Stimulated activated CD4-positive, alpha-beta T cell treated with anti-CD3 and anti-CD28 coated beads, Interleukin-15, amount 100 ng/mL, for 48 hours (primary cell): ENCODE measurements around the gene MRPL17.
"Not testable (repeated sequence)": the region's sequence is repeated elsewhere in the genome, so short reads cannot be mapped to it uniquely, and the experiment has no call there.

Experiments
- DNase-seq, 2 donors: peaks; one replicate each; pipeline ENCODE4 v3.0.0-alpha.2; 2020; ENCODE audit warnings: low read depth in 2 of 2

Gene MRPL17

DNA sequence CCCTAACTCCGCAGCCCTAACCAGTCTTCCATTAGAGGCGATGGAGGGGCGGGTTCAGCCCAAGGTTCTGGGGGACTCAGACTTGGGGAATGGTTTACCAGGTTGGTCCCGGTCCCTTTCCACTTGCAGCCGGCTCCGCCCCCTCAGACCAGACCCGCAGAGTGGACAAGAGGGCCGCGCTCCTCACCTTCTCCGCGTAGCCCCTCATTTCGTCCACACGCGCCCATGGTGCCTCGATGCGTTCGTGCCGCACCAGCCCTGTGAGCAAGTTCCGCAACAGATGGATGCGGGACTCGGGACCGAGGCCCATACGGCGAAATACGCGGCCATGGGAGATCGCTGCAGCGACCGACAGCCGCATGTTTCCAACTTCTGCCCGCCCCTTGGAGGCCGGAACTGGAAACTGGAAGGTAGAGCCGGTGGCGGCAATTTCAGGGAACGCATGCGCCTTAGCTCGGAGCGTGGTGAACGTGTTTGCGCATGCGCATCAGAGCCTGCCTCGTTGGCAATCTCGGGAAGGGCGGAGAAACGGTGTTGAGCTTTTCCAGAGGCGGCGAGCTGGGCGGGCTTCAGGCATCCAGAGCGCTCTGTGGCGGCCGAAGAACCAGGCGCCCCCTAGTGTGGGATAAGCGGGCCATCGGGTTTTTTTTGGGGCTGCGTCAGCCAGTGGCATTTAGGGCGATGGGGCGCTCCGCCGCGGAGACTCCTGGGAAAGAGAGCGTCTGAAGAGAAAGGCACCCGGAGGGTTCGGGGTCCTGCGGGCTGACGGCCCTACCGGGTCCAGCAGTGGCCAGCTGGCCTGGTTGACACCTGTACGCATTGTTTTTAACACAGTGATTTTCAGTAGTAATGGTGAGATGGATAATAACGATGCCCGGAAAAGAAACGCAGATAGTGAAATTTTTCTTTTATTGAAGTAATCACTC, at the start of gene MRPL17:
MRPL17 (minus strand) TSS at position 405 of the 926 bp plus-strand sequence; CDS start at position 361, 44 bp downstream.
- peak; percentile 99 for DNase-seq

DNA sequence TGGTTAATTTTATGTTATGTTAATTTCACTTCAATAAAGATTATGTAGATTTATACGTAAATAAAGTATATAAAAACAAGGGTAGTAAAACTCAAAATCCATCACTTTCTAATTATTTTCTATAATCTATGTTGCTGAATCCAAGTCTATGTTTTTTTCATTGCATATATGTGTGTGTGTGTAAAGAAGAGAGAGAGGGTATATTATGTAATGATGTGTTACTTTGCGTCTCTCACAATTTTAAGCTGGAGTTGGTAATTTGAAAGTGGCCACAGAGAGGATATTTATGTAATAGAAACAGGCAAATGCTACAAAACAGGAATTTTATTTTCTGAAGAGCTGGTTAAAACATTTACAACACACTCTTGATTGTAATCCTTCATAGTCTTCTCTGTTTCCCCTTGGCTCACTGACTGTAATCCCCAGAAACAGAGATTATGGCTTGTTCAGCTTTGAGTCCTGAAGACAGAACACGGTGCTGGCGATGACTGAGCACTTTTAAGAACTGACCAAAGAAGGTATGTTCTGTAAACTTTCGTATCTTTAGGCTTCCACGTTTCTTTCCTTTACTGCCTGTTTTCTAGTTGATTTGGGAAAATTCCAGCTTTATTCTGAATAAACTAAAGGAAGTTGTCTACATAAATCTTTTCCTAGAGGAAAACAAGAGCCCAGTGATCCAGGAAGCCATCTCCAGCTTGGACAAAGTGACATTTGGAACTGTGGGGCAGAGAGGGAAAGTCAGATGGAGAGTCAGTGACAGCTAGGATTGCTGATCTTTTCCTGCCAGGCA, 45.0 kb upstream of the MRPL17 start:
- no peak for DNase-seq

DNA sequence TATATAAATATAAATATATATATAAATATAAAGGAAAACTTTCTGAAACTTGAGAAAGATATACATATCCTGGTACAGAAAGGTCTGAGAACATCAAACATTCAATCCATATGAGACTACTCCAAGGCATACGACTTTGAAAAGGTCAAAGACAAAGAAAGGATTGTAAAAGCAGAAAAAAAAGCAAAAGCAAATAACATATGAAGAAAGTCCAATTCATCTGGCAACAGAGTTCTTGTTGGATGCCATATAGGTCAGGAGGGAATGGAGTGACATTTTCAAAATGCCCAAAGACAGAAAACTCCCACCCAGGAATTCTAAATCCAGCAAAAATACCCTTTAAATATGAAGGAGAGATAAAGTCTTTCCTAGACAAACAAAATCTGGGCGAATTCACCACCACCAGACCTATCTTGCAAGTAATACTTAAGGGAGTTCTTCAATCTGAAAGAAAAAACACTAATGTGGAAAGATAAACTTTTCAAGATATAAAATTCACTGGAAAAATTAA, 42.3 kb upstream of the MRPL17 start:
- DNase-seq: no peak

DNA sequence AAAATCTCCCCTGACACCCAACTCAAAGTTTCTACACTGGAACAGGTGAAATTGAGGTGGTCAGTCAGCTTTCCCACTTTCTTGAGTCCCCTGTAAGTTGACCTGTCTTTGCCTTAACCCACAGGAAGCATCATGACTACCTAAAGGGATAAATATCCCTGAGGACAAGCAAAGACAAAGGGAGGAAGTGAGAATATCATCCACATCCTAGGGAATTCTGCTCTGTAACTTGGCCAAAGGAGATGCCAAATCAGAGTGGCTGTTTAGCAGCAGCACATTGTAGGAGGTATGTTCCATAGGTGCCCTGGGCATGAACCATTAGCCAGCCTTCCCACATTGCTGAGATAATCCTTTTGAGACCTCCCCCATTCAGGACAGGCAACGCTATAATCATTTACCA, 40.9 kb upstream of the MRPL17 start:
- DNase-seq: no peak

DNA sequence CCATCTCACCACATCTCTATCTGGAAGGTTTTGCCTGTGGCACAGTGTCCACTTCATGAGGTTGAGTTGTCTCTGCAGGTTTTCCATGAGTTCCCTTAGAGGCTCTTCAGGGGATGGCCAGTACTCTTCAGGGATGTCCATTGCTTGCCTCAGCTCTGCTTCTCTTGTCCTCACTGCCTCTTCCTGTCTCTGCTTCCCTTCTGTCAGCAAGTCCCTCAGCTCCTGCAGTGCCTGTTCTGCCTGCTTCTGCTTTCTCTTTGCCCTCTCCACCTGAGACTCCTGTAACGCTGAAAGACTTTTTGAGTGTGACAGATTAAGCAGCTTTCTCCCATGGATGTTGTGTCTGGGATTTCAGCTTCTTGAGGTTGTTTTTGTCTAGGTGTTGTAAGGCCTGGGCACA, 38.2 kb upstream of the MRPL17 start:
- no peak for DNase-seq

DNA sequence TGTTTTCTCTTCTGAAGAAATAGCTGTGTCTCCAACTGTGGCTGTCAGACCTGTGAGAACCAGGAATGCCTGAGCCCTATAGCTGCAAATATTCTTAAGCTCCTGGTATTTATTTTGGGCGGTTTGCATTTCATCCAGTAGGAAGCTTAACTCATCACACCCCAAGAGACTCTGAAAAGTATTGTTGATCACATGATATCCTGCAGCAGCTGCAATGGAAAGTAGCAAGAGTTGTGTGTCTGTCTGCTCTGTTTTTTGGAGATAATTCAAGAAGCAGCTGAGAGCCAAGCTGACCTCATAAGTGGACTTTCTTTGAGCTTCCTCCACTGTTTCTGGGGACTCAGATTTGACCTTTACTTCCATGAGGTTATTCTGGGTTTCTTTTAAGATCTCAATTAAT, 36.4 kb upstream of the MRPL17 start:
- no peak for DNase-seq

DNA sequence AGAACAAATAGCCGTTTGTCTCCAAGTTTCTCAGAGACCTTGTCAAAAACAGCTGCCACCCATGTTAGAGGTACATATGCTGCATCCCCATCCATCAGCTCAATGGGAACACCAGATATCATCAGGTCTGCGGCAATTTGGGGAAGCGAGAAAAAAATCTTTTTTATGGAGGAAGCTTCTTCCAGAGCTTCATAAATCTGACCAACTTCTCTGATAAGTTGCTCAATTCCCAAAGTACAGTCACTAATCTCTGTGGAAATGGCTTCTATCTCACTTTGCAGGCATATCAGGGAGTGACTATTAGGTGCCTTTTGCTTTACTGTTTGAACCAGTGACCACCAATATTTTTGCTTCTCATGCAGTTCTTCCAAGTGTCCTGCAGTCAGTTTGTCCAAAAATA, 34.3 kb upstream of the MRPL17 start:
- DNase-seq: no peak

DNA sequence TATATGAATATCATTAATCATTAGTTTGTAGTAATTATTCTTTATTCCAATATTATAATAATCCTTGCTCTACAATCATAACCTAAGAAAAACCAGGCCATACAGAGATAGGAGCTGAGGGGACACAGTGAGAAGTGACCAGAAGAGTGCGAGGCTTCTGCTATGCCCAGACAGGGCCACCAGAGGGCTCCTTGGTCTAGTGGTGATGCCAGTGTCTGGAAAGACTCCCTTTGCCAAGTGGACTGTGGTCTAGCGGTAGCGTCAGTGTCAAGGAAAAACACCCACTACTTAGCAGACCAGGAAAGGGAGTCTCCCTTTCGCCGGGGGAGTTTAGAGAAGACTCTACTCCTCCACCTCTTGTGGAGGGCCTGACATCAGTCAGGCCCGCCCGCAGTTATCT, 28.4 kb upstream of the MRPL17 start:
- peak; percentile 17 to 23 for DNase-seq

DNA sequence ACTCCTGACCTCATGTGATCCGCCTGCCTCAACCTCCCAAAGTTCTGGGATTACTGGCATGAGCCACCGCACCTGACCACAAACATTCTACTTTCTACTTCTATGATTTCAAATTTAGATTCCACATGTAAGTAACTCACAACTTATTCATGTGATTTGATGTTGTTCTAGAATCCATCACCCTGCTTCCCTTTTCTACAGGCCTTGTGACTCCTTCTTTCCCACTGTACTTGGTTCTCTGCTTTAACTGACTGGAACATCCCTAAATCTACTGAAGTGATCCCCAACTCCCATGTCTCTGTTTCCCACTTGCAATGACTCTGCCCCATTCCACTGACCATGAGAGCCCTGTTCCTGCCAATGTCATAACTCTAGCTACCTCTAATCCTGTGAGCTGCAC, 25.7 kb upstream of the MRPL17 start:
- DNase-seq: no peak

DNA sequence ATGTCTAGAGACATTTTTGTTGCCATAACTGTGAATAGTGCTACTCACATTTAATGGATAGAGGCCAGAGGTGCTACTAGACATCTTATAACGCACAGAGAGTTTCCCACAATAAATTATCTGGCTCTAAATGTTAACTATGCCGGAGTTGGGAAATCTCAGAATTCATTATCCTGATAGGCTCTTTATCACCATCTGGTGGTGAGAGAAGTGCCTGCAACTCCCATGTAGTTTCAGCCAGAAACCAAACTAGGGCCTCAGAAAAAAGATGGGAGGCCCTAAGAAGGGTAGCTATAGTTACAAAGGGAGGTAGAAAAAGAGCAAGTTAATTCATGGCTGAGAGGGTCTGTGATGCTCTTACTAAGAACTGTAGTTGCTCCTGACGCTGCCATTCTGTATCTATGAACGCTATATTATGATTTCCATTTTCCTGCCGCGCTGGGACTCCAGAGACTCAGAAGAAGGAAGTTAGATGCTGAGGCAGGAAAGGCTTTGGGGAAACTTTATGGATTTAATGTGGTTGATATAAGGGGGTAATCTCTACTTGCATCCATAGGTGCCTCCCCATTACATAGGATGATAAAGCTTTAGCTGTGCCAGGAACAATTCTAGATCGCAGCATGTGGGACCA, 22.9 kb upstream of the MRPL17 start:
- DNase-seq: no peak

DNA sequence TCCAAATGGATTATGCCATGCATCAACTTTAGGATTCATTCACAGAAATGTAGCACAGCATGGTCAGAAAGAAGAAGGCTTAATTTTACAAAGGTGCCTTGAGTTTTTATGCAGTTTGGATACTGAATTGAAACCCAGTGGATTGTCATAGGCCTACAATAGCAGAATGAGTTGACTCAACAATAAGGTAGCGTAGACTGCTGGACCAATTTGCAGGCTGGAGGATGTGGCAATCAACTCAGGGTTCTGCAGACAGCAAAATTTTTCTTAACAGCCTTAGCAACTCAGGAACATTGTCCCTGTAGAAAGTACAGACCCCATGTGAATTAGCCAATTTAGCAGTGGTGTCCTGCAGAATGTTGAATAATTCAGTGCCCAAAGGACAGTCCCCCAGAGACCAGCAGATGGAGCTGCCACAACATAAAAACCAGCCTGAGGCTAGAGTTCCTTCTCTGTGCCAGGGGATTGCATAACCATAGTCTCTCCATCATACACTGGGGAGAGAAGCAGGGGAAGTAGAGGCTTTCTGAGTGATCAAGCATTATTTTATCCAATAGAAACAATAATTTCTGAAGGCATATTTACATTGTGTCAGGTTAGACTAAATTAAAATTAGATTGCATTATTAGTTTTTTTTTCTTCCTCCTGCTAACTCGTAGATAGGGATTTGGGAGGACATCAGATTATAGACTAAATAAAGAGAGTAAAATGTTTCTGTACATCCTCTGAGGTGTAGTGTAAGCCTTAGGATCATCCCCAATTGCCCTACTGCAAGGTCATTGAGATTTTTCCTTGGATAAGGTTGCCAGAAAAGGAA, 20.3 kb upstream of the MRPL17 start:
- no peak for DNase-seq

DNA sequence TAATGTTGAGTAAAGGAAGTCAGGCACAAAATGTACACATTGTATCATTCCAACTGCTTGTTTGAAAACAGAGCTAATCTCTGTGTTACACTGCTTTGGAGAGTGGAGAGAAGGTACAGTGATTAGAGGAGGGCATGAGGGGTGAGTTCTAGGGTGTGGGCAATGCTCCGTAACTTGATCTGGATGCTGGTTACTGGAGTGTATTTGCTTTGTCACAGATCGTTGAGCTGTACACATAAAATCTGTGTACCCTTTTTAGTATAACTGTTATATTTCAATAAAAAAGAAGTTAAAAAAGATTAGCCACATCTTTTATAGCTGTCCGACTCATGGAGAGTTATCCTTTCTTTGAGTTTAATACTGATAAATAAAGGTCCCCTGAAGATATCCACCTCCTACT, 18.8 kb upstream of the MRPL17 start:
- DNase-seq: not testable (repeated sequence)

DNA sequence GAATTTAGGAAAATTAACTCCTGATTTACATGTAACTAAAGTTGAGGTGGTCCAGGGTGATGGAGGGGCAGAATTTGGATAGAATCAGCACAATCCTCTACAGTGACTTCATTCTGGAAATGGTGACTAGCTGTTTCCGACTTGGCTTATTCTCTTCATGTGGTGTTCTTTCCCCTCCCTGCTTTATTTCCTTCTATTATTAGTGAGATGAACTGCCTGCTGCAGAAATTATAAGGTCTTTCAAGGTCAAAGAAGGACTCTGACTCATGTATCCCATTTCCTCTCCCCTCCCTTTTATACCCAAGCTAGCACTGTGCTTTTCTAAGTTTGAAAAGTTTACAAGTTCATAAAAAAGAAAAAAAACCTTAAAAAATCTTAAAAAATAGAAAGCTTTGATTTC, 12.2 kb upstream of the MRPL17 start:
- no peak for DNase-seq

DNA sequence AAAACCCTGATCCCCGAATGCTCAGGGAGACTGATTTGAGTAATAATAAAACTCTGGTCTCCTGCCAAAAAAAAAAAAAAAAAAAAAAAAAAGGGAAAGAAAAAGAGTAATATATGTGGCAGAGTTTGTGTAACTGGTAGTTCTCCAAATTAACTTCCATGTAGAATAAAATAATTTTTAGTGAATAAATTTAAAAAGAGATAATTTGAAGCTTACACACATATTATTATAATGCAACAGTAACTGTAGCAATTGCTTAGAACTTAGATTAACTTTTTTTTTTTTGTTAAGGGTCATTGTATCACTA, 11.0 kb upstream of the MRPL17 start:
- DNase-seq: no peak

DNA sequence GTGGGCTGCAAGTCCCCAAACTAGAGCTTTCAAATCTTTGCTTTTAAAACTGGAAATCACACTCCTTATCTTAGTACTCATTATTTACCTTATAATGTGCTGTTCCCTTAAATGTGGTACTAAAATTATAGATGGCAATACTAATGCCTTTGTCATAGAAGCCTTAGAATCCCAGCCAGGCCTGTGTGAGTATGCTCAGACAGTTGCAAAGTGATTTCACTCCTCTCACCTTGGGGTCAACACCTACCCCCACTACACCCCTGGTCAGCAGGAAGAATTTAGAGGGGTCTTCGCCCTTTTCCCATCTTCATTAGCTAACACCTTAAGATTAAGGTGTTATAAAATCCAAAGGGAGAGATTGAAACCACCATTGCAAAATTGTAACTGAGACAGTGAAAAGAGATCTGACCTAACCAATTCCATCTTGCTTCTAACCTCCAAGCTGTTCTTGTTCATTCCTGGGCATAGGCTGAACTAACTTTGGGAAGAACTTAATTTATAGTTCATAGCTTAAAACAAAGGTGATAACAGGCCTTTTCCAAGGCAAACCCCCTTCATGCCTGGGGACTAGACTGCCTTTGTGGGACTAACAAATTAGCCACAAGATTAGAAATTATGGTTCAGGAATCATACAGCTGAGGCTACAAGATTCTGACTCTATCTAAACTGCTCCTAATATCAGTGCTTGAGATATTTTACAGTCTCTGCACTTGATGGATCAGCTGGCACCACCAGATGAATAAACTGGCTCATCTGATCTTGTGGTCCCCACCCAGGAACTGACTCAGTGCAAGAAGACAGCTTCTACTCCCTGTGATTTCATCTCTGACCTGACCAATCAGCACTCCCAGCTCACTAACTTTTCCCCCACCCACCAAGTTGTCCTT, 10.4 kb upstream of the MRPL17 start:
- DNase-seq: peak; percentile 49 to 50

DNA sequence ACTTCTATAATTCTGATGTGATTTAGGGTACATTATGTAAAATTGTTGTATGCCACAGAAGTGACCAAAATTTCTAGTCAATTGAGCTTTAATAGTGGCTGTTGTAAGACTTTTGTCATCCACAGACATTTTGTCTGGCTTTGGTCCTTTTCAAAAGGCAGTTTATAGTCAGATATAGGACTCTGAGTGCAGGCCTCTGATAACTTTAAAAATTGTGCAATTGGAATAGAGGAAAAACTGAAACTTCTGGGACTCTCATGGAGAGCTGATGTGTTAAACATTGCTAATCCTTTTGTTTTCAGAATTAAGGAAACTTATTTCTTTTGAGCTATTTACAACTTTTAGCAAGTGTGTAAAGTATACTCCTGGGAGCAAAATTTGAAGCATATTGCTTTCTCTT, 9.0 kb upstream of the MRPL17 start:
- no peak for DNase-seq

DNA sequence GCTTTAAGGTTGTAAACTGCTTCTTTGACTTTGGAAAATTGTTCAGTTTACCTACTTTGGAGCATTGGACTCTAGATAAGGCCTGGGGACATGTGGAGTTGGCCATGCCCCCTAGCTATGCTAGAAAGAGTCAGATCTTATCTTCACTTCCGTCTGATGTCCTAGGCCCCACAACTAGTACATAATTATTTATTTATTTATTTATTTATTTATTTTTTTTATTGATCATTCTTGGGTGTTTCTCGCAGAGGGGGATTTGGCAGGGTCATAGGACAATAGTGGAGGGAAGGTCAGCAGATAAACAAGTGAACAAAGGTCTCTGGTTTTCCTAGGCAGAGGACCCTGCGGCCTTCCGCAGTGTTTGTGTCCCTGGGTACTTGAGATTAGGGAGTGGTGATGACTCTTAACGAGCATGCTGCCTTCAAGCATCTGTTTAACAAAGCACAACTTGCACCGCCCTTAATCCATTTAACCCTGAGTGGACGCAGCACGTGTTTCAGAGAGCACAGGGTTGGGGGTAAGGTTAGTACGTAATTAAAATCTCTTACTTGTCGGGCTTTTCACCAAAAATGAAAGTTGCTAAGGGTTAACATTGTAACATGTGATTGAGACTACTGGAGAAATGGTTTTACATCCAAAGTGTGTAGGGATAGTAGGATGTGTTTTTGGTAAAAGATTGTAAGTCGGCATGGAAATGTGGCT, 7.4 kb upstream of the MRPL17 start:
- DNase-seq: not testable (repeated sequence)

DNA sequence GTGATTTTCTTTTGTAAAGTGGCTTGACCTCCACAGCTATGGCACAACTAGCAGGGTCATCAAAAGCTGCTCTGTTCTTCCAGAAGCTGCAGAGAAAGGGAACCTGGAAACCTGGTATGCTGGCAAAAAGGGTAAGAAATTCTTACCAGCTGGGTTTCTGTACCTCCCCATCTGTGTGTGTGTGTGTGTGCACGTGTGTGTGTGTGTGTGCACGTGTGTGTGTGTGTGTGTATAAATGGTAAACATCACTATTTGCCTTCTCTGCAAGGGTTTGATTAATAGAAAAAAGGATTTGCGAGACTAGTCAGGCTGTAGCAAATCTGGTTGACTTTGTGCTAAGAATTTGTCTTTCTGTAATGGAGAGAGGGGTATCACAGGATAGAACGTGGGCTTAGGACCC, 4.7 kb upstream of the MRPL17 start:
- no peak for DNase-seq

DNA sequence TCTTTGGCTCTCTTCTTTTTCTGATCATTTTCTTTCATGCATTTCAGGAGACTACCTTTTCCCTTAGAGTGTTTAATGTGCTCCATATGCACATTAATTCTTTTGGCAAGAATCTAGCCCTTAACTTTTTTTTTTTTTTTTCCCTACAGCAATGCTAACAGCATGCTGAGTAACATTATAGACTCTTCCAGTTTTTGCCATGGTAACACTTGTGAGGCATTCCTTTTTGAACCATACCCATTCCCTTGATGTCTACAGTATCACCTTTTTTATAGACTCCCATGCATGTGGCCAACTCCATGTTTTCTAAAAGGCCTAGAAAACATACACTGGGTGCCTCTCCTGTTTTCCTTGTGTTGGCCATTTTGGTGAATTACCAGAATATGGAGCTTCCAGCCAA, 2.9 kb upstream of the MRPL17 start:
- no peak for DNase-seq

DNA sequence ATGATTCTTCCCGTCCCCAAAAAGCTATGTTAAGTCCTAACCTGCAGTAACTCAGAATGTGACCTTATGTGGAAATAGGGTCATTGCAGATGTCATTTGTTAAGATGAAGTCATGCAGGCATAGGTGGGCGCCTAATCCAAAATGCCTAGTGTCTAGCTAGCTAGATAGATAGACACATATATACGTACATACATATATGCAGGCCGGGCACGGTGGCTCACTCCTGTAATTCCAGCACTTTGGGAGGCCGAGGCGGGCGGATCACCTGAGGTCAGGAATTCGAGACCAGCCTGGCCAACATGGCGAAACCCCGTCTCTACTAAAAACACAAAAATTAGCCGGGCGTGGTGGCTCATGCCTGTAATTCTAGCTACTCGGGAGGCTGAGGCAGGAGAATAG, 928 bp upstream of the MRPL17 start:
- not testable (repeated sequence) for DNase-seq
